GM12878 (cell line): Measurements from ENCODE around the gene SPRYD3. TPM values are rescaled to one million over a fixed set of nuclear protein-coding genes. Genes with fewer than 3 reads are reported as not detected.

ENCODE experiments used
- ATAC-seq: fragments of 200-7000 bp; cut with Tn5 transposase; 3 replicates; pipeline ENCODE4 v1.9.1; 2020; ENCODE audit warnings: mild to moderate bottlenecking, moderate library complexity
- BruUV-seq: library from RNA; stranded (reverse); fragments of 400-500 nt; replicated peaks from 2 replicates; lab custom pipeline; 2021; lab: Mats Ljungman, UMichigan
- CTCF ChIA-PET: fragments of 300-600 bp; sonication (Branson Sonifier 250); formaldehyde crosslinking; extraction: SDS; loops from one replicate; lab custom pipeline; 2021; ENCODE audit warnings: inconsistent platforms; lab: Yijun Ruan, JAX
- POLR2A ChIA-PET: fragments of 350-600 bp; formaldehyde crosslinking; extraction: SDS; loops from one replicate; lab custom pipeline; 2021; ENCODE audit warnings: inconsistent platforms; lab: Charles Lee
- RAD21 ChIA-PET: fragments of 300-600 bp; sonication (Branson Sonifier 250); formaldehyde crosslinking; loops from one replicate; lab custom pipeline; 2023; ENCODE audit warnings: antibody characterized with exemption; ENCODE audit not compliant: unreplicated experiment; lab: Charles Lee
- SMC1A ChIA-PET: fragments of 300-600 bp; sonication (Branson Sonifier 250); formaldehyde crosslinking; loops from one replicate; lab custom pipeline; 2023; ENCODE audit not compliant: unreplicated experiment, uncharacterized antibody; lab: Charles Lee
- DNase-seq: peaks from one replicate; pipeline ENCODE4 v3.0.0-alpha.2; 2011; ENCODE audit warnings: low read depth, low spot score
- FAIRE-seq: peaks from 3 replicates; lab custom pipeline; 2011; peaks lifted over from hg19 to GRCh38; lab: Jason Lieb, UNC
- H2AFZ ChIP-seq: 2 replicates; pipeline ENCODE4 v1.6.0; 2011; ENCODE audit warnings: low read depth, low read length, control low read depth; ENCODE audit not compliant: control insufficient read depth
- H3K27ac ChIP-seq: 2 replicates; pipeline ENCODE4 v1.5.1; 2011; ENCODE audit warnings: control low read depth; ENCODE audit not compliant: control insufficient read depth, insufficient read depth
- H3K27me3 ChIP-seq, 2 experiments: replicated peaks in 1 of 2; 2 replicates each; pipeline versions ENCODE4 v1.6.0 to v1.6.1; 2011; ENCODE audit warnings: low read length in 1 of 2; ENCODE audit not compliant: control insufficient read depth in 2 of 2, insufficient read depth in 2 of 2
- H3K36me3 ChIP-seq, 2 experiments: 2 replicates each; pipeline ENCODE4 v1.5.1; 2011; ENCODE audit warnings: low read length in 1 of 2; ENCODE audit not compliant: control insufficient read depth in 2 of 2, insufficient read depth in 2 of 2
- H3K4me1 ChIP-seq: 2 replicates; pipeline ENCODE4 v1.6.1; 2011; ENCODE audit warnings: mild to moderate bottlenecking, low read length, moderate library complexity, mixed read lengths; ENCODE audit not compliant: control insufficient read depth, insufficient read depth
- H3K4me2 ChIP-seq: 2 replicates; pipeline ENCODE4 v1.6.0; 2011; ENCODE audit warnings: control low read depth; ENCODE audit not compliant: control insufficient read depth, insufficient read depth
- H3K4me3 ChIP-seq: fragments of 200-600 bp; sonication (generic); 2 replicates; pipeline ENCODE4 v1.5.1; 2016
- H3K79me2 ChIP-seq: 2 replicates; pipeline ENCODE4 v1.6.0; 2011; ENCODE audit warnings: low read length; ENCODE audit not compliant: control insufficient read depth, insufficient read depth
- H3K9ac ChIP-seq: 2 replicates; pipeline ENCODE4 v1.8.0; 2011; ENCODE audit warnings: low read length, control low read depth, mixed read lengths; ENCODE audit not compliant: control insufficient read depth, insufficient read depth
- H3K9me3 ChIP-seq: replicated peaks from 3 replicates; pipeline ENCODE4 v1.5.1; 2011; ENCODE audit warnings: mild to moderate bottlenecking, low read length; ENCODE audit not compliant: control insufficient read depth, insufficient read depth
- H4K20me1 ChIP-seq: 2 replicates; pipeline ENCODE4 v1.6.0; 2011; ENCODE audit not compliant: control insufficient read depth, insufficient read depth
- ATF7 ChIP-seq: fragments of 450-650 bp; IDR thresholded peaks from 2 replicates; pipeline ENCODE4 v1.6.1; 2016; ENCODE audit warnings: low read depth, mild to moderate bottlenecking
- BHLHE40 ChIP-seq, 2 experiments: fragments of 450-650 bp in 1 of 2; IDR thresholded peaks; 2 replicates each; pipeline ENCODE4 v1.6.1; 2011 to 2017; ENCODE audit warnings: low read depth in 2 of 2, borderline replicate concordance in 1 of 2, improper control_type of control experiment in 1 of 2, low read length in 1 of 2, mild to moderate bottlenecking in 1 of 2
- CREB1 ChIP-seq: IDR thresholded peaks from 2 replicates; pipeline ENCODE4 v1.6.1; 2012; ENCODE audit warnings: low read depth, mild to moderate bottlenecking, inconsistent platforms
- CTCF ChIP-seq, 3 experiments: IDR thresholded peaks in 2 of 3; conservative IDR thresholded peaks in 1 of 3; 2 replicates each; pipeline ENCODE4 v1.5.1; 2011; ENCODE audit warnings: low read depth in 3 of 3, low read length in 3 of 3, mild to moderate bottlenecking in 3 of 3, control low read depth in 2 of 3, moderate library complexity in 2 of 3, inconsistent platforms in 1 of 3, mixed read lengths in 1 of 3; ENCODE audit not compliant: control insufficient read depth in 2 of 3, insufficient read depth in 1 of 3; ENCODE audit errors: extremely low read depth in 1 of 3
- HDGF ChIP-seq: fragments of 450-650 bp; IDR thresholded peaks from 2 replicates; pipeline ENCODE4 v1.6.1; 2016; ENCODE audit warnings: antibody characterized with exemption
- MAX ChIP-seq: IDR thresholded peaks from 2 replicates; pipeline ENCODE4 v1.6.1; 2012; ENCODE audit warnings: low read depth, low read length, improper control_type of control experiment
- MLLT1 ChIP-seq: fragments of 450-650 bp; IDR thresholded peaks from 2 replicates; pipeline ENCODE4 v1.6.1; 2016; ENCODE audit warnings: mild to moderate bottlenecking
- MTA2 ChIP-seq: fragments of 450-650 bp; IDR thresholded peaks from 2 replicates; pipeline ENCODE4 v1.6.1; 2016; ENCODE audit warnings: low read depth, mild to moderate bottlenecking, moderate library complexity
- MTA3 ChIP-seq: IDR thresholded peaks from 2 replicates; pipeline ENCODE4 v1.6.1; 2012; ENCODE audit warnings: low read length, inconsistent platforms, borderline replicate concordance
- NBN ChIP-seq: fragments of 450-650 bp; IDR thresholded peaks from 2 replicates; pipeline ENCODE4 v1.6.1; 2016
- NFYB ChIP-seq: IDR thresholded peaks from 2 replicates; pipeline ENCODE4 v1.6.1; 2011; ENCODE audit warnings: low read depth, mild to moderate bottlenecking, low read length, improper control_type of control experiment, moderate library complexity; ENCODE audit not compliant: insufficient read depth
- NRF1 ChIP-seq: conservative IDR thresholded peaks from 2 replicates; pipeline ENCODE4 v1.6.1; 2011; ENCODE audit warnings: mild to moderate bottlenecking, low read depth, low read length, improper control_type of control experiment
- POLR2A ChIP-seq: IDR thresholded peaks from 2 replicates; pipeline ENCODE4 v1.6.1; 2011; ENCODE audit warnings: low read depth, mild to moderate bottlenecking, low read length
- SIN3A ChIP-seq: IDR thresholded peaks from 2 replicates; pipeline ENCODE4 v1.6.1; 2012; ENCODE audit warnings: low read depth, low read length, improper control_type of control experiment
- ZBTB11 ChIP-seq: fragments of 450-650 bp; formaldehyde crosslinking; IDR thresholded peaks from 2 replicates; pipeline ENCODE4 v1.5.0; 2022; ENCODE audit warnings: mild to moderate bottlenecking, missing genetic modification characterization
- WGBS: methylation state at CpG from one replicate; pipeline ENCODE4 v1.1.6; 2016; ENCODE audit warnings: low lambda C conversion rate; ENCODE audit not compliant: insufficient replicate concordance, insufficient coverage; ENCODE audit errors: missing lambda C conversion rate; 5-methylcytosine and 5-hydroxymethylcytosine counted together
- in situ Hi-C: fragments of 300-500 bp; cut with MboI; formaldehyde crosslinking; loops from 9 replicates; pipeline ENCODE4 v1.14.3; 2018; ENCODE audit warnings: mixed read lengths
- intact Hi-C: fragments of 100-400 bp; cut with micrococcal nuclease; formaldehyde crosslinking; loops from one replicate; pipeline ENCODE4 v1.14.2; 2022; ENCODE audit not compliant: unreplicated experiment
- polyA plus RNA-seq, 11 experiments: library from polyadenylated mRNA; depleted of rRNA in 4 of 11; unstranded in 6 of 11; stranded (reverse) in 5 of 11; fragments of >200 nt; fragmentation: Nextera tagmentation in 4 of 11; fragmentation: Illumina TruSeq in 1 of 11; extraction: Ambion mirVana in 4 of 11; extraction: Trizol in 1 of 11; gene quantifications; 1 replicate in 1 of 11; 2 replicates in 10 of 11; pipeline versions ENCODE4 v1.2.1 to v1.2.3, GENCODE V29; 2011 to 2016; ENCODE audit warnings: inconsistent platforms in 2 of 11, missing spikeins in 2 of 11, low read depth in 1 of 11
- total RNA-seq, 4 experiments: library from RNA; depleted of rRNA in 3 of 4; stranded (reverse); fragments of >200 nt in 3 of 4; fragmentation: Illumina TruSeq in 1 of 4; extraction: Trizol in 1 of 4; gene quantifications; 2 replicates each; pipeline versions ENCODE4 v1.2.1 to v1.2.3, GENCODE V29; 2013 to 2021

SPRYD3 gene
- total and polyA plus RNA-seq, 10 of the 15 experiments (the other 5 are each of a cell fraction or from before 2014, with no cell fraction given) = 2.3 to 26.4 (median 20.2) TPM

- intact Hi-C loops = loop anchor here (5.0 kb wide), 1 partner anchor 43 kb away; the partner anchor contains the start of gene IGFBP6
- Histone ChIP-seq H3K36me3 (no peaks in the 10 kb centered on the region), H3K27ac (no peak overlapping the region), H3K4me2 (peak overlapping the region; percentile 92), H3K9me3 (no peaks in the 10 kb centered on the region), H3K9ac (peak overlapping the region; percentile 60; the same call in 1 of the 2 replicates), H3K4me1 (peaks cover 8% of the 10 kb centered on the region), H3K4me3 (peak overlapping the region; percentile 80), H3K27me3 (no peaks in the 10 kb centered on the region), H3K79me2 (no peaks in the 10 kb centered on the region), H2AFZ (peak overlapping the region; percentile 94), H4K20me1 (no peaks in the 10 kb centered on the region; the same call in 1 of the 2 replicates)
- ChIA-PET POLR2A (interaction anchor here (0.6 to 1.5 kb wide), 7 partner anchors 11 to 274 kb away, joined by 3 to 7 read pairs (median 4); partner anchors contain the start of genes SOAT2 and SPRYD3), CTCF (interaction anchor here (0.6 to 4.5 kb wide), 17 partner anchors 9 to 367 kb away, joined by 3 to 38 read pairs (median 4); partner anchors contain the start of genes EIF4B, IGFBP6 and SPRYD3), RAD21 (interaction anchor here (0.6 to 1.6 kb wide), 5 partner anchors 12 to 326 kb away, joined by 4 to 9 read pairs (median 6); partner anchors contain the start of genes SP1 and SPRYD3), SMC1A (interaction anchor here (0.7 to 0.8 kb wide), 3 partner anchors 26 to 214 kb away, joined by 3 read pairs; partner anchors contain the start of gene SOAT2)
- ATAC-seq = peak; percentile 92
- BruUV-seq = no TSS peak
- peak; percentile 98 for FAIRE-seq
- 10% methylated on average over 48 of the region's 48 CpGs for WGBS
- peak; percentile 61 for DNase-seq
- in situ Hi-C loops = no loop called here
- TF ChIP-seq MTA2 = no peak
- TF ChIP-seq MLLT1 = 0 out of 2 replicates have a peak, but pooled peaks have one; percentile 41
- 0 out of 2 replicates have a peak, but pooled peaks have one; percentile 7 for TF ChIP-seq NRF1
- 0 out of 2 replicates have a peak, but pooled peaks have one; percentile 18 for TF ChIP-seq MAX
- TF ChIP-seq NFYB = peak; percentile 39; the same call in 1 of the 2 replicates
- TF ChIP-seq SIN3A = 0 out of 2 replicates have a peak, but pooled peaks have one; percentile 19
- TF ChIP-seq MTA3 = no peak
- TF ChIP-seq NBN = 0 out of 2 replicates have a peak, but pooled peaks have one; percentile 25
- TF ChIP-seq CTCF (IDR thresholded peaks at IDR 0.05 in 2 of 3, conservative IDR thresholded peaks at IDR 0.05 in 1 of 3; ENCODE audit: control insufficient read depth in 2 of 3, extremely low read depth in 1 of 3, insufficient read depth in 1 of 3, low read depth in 3 of 3, low read length in 3 of 3) = peak in 1 of 3 experiments; percentile 4; a peak in 1 of 6 replicates
- TF ChIP-seq ATF7 = peak; percentile 95
- no peak for TF ChIP-seq ZBTB11
- peak; percentile 83 for TF ChIP-seq CREB1
- peak; percentile 67; the same call in 1 of the 2 replicates for TF ChIP-seq POLR2A
- 0 out of 4 replicates have a peak, but pooled peaks of 1 of the 2 experiments have one; percentile 3 for TF ChIP-seq BHLHE40 (IDR thresholded peaks at IDR 0.05; ENCODE audit: borderline replicate concordance in 1 of 2, low read depth in 2 of 2, low read length in 1 of 2)
- 0 out of 2 replicates have a peak, but pooled peaks have one; percentile 72 for TF ChIP-seq HDGF
Measured at GRCh38 chr12:53054112-53054878, 24.9 kb downstream of the SPRYD3 start.
